ENCODE measurements around the gene PLCB2.

Gene PLCB2

DNA sequence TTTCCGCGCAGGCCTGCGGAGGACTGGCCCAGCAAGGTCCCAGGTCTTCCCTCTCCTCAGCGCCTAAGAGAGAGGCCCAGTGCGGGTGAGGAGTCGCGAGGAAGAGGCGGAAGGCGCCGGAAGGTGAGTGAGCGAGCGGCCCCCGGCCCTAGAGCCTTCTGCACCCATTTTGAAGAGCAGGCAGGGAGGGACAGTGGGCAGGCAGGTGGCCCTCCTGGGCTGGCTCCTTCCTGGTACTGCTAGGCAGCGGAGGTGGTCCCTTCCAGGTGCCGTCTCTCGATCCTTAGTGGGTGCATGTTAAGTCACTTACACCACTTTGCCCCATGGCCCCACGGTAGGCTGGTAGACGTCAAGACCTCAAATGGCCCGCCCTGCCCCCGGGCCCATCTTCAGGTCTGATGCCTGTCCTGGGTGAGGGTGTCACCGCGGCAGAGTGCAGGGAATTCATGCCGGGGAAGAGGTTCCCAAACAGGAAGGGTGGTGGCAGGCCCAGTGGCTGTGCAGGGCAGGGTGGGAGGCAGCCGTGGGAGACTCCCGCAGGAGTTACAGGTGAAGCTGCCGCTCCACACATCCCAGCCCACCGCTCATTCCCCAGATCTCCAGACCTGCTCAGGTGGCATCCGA, 54.5 kb downstream of the PLCB2 start:
- DNase-seq (ENCODE audit: insufficient read length, low spot score) (no peak), FAIRE-seq (no peak)

DNA sequence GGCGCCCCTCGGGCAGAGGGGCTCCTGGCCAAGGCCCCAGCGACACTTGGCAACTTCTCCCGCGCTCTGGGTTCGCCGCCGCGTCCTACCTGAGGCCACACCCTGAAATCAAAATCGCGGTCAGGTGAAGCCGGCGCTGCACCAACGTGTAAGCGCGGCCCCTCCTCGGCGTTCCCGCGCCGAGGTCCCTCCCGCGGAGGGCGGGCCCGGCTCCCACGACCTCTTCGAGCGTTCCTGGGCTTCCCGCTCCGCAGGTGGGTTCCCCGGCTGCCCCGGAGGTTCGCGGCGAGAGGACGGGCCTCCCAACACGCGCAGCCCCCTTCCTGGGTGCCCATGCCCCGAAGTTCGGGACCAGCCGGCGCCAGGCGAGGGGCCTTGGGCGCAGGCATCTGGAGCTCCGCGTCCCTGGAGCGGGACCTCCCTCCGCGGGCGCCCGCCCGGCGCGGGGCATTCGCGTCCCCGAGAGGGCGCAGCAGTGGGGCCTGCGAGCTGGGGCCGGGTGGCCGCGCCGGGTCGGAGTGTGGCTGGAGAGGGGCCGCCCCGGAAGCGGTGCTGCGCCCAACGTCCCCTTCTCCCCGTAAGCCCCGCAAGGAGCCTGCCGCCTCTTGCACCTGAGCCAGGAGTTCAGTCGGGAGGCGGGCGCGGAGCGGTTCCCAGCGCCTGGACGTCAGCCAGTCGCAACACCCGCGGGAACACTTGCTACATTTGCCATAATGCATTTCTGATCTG, 55.1 kb downstream of the PLCB2 start:
- peak; percentile 48 for DNase-seq (ENCODE audit: insufficient read length, low spot score)
- FAIRE-seq: no peak

DNA sequence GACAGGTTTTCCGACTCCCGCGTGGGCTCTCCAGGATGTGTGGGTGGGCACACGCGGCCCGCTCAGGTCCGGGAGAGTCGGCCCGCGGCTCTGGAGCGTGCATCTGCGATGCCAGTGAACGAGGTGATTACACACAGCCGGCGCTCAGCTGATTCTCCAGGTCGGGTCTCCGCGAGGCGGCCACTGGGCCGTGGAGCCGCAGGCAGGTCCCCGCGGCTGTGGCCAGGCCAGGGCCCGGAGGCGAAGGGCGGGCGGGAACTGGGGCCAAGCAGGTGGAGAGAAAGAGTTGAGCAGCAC, 55.6 kb downstream of the PLCB2 start:
- FAIRE-seq (no peak), DNase-seq (ENCODE audit: insufficient read length, low spot score) (no peak)

DNA sequence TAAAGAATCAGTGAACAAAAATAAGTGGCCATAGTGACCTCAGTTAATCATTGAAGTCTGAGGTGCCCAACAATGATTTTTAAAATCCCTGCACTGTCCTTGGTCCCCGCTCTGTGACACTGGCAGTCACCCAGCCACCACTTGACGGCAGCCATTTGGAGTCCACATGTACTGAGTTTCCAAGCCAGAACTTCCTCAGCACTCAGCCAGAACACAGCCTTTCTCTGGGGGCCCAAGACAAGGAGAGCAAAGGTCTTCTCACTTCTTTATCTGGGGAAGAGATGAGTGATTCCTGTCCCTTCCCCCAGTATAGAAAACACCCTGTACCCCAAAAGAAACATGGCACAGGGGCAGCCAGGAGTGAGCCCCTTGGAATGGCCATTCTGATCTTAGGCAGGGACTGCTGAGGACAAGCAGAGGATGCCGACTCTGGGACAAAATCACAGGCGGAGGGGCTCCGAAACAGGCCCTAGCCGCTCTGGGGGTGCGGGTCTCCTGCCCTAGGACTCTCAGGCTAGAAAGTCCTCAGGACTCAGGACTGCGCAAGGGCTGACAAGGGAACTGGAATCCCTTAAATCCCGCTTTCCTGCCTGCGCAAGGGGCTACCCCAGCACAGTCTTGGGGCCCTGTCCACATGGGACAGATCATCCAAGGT, 56.1 kb downstream of the PLCB2 start:
- DNase-seq (ENCODE audit: insufficient read length, low spot score) (no peak), FAIRE-seq (no peak)

DNA sequence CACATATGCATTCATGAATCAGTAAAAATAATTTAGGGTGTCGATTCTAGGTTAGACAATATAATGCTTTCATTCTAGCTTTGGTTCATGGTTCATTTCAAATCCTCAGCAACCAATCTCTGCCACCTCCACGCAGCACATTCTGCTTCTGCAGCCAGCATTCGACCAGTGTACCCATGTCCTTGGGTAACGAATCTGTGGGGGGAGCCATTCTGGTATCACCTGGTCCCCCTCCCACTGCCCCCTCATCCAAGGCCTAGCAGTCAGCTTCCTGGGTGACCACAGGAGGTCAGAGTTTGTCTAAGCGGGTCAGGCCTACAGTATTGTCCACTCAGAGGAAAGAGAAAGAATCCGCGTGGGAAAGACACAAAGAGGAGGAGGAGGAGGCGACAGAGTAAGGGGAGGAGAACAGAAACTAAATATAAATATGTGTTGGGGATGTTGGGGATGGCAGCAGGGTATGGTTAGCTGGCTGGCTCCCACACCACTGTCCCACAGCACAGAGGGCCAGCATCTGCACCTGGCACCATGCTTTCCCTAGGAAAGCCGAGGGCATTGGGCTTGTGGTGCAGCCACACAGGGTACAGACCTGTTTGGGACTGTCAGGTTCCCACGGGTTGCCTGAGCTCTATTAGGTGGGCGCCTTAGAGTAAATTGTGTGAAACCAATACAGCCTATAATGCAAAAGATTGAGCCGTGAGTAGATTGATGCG, 56.8 kb downstream of the PLCB2 start:
- DNase-seq (ENCODE audit: insufficient read length, low spot score) (no peak), FAIRE-seq (no peak)

DNA sequence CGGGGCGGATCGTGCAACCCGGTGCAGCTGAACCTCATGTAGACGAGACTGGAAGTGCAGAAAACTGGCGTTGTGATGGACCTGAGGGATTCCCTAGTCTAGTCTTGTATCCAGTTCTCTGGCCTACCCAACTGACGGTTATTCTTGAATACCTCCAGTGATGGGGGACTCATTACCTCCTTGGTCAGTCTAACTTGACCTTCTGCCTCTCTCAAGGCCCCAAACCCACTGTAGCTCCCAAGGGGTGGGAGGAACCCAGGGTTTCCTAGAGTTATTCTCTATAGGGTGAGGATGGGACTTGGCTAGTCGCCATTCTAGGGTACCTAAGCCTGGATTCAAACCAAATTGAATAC, 57.5 kb downstream of the PLCB2 start:
- DNase-seq (ENCODE audit: insufficient read length, low spot score) (no peak), FAIRE-seq (no peak)

DNA sequence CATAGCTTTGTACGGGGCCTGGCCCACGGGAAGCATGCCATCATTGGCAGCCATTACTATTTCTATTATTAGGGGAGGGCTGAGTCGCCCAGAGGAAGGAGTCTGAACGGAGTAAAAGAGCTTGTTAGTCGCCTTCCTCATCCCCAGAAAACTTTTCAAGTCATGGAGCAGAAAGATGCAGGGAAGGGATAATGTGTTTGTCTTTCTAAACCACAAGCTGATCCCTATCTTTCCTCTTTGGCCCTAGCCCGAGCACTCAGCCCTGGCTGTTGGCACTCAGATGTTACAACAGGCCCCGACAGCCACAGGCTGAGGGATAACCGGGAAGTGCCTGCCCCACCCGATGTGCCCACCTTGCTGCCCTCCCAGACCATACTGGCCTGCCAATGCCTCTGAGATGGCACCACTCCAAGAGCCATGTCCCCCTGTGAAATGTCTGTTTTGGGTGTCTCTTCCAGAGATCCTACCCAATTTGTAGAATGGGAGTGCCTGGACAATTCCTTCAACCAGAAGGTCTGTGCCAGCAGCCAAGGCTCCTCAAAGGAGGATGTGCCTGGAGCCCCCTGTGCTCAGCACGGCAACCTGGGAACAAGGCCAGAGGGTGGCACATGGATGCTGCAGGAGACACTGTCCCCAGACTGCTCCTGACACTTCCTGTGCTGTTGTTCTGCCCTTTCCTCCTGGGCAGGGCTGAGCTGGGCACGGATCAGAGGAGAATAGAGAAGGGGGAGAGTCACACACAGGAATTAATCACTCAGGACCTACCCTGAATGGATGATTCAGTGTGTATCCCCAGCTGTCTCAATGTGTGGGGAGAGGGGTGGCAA, 58.0 kb downstream of the PLCB2 start:
- no peak for FAIRE-seq
- no peak for DNase-seq (ENCODE audit: insufficient read length, low spot score)

DNA sequence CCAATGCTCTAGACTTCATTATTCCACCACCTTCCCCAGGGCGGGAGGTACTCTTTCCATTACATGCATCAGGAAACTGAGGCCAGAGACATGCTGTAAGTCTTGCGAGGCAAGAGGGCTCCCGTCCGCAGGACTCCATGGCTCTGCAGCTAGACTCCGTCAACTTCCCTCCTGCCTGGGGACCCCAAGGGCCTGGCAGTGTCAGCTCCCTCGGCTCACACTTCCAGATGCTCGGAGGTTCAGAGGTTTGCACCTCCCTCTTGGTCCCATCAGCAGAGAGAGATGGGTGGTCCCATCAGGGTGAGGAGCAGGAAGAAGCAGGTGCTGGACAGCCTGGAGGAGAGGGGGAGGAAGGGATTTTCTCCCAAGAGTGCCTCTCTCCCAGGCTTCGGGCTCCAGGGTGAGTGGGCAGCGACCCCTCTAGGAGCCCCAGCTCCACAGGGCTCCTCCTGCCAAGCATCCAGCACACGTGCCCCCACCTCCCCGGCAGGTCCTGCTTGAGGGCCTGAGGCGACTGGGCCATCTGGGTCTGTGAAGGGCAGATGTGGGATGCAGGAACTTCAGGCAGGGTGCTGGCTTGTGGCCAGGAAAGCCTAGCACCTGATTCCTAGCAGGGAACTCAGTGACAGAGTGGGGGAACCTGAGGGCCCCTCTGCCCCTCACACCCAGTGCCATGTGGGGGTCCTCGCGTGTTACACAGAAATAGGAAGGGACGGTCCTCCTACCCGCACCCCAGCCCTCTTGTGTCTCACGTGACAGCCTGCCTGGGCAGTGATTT, 59.5 kb downstream of the PLCB2 start:
- DNase-seq (ENCODE audit: insufficient read length, low spot score) (no peak), FAIRE-seq (no peak)

DNA sequence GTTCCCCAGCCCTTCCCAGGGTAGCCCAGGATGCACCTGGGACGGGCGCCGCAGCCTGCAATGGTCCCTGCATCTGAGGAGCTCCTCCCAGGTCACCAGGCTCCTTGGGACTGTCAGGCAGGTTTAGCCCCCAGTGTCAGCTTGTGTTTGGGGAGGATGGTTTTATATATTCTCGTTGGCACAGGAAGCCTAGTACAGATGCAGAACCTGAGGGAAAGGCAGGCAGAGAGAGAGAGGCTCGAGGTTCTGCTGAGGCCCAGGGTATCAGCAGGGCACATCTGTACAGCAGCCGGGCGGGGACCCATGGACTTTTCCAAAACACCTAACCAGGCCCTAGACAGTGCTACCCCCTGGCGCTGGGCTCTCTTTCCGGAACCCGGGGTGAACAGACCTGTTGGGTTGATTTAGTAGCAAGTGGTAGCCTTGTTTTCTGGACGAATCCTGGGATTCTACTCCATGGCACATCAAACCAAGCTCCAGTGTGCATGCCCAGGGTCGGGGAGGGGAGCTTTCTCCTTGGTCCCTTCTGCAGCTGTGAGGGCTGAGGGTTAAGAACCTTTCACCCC, 60.2 kb downstream of the PLCB2 start:
- DNase-seq (ENCODE audit: insufficient read length, low spot score) (no peak), FAIRE-seq (no peak)

DNA sequence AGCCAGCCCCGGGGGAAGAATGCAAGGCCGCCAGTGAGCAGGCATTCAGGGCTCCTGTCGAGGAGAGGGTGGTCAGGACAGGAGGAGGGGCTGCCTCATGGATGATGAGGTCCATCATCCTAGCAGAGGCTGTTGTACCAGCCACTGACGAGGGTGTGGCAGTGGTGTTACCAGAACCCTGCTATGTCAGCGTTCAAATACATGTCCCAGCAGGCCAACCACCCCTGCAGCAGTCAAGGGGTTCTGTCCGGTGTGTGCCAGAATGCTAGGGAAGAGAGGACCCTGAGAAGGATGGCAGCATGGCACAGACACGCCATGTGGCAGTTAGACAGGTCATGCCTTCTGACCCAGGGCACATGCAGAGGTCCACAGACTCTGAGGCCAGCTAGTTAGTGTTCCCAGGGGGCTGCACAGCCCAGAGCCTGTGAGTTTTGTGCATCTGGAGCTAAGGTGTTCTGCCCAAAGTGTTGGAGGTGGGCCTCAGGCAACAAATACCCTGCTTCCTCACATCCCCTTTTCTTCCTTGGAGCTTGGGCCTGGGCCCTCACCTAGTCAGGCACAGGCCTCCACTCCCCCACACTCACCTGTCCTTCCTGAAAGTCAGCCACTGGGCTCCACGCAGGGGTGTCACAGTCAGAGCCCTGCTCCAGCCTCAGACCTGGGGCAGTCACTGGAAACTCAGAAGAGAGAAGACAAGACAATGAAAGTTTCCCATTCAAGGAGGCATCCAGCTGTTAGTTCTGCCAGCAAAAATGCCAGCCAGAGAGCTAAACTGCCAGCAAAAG, 61.0 kb downstream of the PLCB2 start:
- DNase-seq (ENCODE audit: insufficient read length, low spot score): no peak
- no peak for FAIRE-seq

DNA sequence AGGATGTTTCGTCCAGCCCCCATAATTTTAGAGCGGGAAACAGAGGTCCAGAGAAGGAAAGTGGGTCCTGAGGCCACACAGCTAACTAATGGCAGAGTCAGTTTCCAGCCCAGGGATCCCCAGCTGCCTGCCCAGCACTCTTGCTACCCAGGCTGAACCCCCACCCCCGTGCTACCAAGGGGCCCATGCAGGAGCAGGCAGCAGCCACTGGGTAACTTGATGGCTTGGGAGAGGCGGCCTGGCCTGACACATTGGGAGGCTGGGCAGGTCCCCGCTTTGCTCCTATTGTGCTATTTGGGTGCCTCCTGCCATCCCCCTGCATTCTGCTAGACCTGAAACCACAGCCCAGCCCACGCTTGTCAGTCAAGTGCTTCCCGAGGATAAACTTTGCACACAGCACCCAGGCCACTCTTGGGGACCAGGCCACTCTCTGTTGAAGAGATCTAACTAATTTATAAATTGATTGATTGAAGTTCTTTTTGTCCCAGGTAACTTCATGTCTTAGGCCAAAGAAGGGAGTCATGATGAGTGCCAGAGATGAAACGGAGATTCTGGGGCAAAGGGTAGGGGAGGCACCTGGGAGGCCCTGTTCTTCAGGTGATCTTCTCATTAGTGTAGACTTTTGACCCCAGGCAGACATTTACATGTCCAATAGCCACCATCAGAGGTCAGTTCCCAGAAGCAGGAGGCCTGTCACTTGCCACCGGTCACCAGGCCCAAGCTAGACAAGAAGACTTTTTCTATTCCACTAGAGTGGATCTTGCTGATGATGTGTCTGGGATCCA, 61.9 kb downstream of the PLCB2 start:
- DNase-seq (ENCODE audit: insufficient read length, low spot score) (no peak), FAIRE-seq (no peak)

DNA sequence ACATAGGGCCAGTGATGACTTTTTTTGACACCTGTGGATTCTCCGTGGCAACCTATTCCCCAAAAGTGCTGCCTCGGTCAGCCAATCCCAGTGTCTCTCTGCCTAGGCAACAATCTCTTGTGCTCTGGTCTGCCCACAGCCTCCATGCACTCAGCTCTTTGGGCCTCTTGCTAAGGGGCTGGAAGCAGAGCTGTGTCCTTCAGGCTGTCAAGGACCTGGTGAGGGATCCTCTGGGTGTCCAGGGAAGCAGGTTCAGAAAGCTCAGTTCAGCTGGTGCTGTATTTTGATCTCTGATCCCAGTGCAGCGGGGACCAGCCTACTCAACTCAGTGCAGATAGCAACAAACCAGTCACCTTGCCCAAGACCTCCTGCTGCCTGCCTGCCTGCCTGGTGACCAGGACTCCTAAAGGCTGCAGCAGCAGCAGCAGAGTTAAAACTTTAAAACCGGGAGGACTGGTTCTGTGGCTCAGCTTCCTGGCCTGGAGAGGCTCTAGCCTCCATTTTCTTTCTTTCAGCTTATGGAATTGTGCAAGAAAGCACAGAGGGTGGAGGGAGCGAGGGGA, 62.7 kb downstream of the PLCB2 start:
- no peak for FAIRE-seq
- no peak for DNase-seq (ENCODE audit: insufficient read length, low spot score)

DNA sequence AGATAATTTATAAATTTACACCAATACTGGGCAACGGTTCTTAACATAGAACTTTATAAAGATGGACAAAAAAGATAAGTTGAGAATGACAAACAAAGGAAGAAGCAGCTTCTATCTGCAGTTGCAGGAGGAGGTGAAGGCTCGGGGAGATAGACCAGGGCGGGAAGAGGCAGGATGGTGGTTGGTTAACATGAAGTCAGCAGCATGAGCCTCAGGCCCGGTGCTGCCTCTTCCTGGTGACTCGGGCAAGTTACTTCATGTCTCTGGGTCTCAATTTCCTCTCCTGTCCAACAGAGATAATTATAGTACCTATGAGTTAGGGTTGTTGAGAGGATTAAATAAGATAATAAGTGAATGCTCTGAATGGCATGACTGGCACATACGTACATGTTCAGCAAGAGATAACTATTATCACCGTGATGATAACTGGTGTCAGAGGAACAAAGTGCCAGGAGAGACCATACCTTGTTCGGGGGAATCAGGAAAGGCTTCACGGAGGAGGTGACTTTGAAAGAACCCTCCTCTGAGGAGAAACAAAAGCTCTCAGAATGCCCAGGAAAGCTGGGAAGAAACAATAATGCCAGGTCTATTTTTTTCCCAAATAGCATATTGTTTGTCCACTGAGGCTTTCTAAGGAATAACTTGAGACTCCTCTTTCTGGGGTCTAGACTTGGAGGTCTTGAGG, 64.5 kb downstream of the PLCB2 start:
- FAIRE-seq (no peak), DNase-seq (ENCODE audit: insufficient read length, low spot score) (no peak)

DNA sequence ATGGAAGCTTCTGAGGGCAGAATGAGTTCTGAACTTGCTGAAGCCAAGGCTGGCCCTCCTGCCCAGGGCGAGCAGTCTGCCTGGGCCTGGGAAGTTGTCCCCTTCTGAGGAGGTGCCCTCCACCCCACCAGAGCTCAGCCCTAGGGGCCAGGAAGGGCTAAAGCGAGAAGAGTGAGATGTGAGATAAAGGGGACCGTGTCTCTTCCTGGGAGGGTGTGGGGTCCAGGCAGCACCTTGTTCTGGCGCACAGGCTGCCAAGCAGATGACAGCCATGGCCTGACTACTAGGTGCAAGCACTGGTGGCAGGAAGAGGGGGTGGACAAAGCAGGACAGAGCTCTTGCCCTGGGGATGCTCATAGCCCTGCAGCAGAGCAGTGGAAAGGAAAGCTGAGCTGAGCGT, 65.1 kb downstream of the PLCB2 start:
- no peak for FAIRE-seq
- DNase-seq (ENCODE audit: insufficient read length, low spot score): no peak

DNA sequence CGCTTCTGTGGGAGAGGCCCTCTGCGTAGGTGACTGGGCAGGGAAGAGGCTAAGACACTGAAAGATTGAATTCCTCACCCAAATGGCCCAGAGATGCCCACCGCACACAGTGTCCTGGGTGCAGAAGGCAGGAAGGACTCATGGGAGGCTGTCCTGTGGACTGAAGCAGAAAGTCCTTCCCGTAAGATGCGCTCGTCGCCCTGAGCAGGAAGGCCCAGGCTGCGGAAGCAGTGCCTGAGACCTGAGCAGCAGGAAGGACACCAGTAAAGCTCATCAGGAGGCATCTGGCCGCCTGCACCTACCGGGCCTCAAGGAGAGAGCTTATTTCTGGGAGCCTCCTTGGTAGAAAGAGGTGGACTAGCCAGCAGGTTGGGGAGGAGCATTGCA, 65.5 kb downstream of the PLCB2 start:
- FAIRE-seq (no peak), DNase-seq (ENCODE audit: insufficient read length, low spot score) (no peak)

DNA sequence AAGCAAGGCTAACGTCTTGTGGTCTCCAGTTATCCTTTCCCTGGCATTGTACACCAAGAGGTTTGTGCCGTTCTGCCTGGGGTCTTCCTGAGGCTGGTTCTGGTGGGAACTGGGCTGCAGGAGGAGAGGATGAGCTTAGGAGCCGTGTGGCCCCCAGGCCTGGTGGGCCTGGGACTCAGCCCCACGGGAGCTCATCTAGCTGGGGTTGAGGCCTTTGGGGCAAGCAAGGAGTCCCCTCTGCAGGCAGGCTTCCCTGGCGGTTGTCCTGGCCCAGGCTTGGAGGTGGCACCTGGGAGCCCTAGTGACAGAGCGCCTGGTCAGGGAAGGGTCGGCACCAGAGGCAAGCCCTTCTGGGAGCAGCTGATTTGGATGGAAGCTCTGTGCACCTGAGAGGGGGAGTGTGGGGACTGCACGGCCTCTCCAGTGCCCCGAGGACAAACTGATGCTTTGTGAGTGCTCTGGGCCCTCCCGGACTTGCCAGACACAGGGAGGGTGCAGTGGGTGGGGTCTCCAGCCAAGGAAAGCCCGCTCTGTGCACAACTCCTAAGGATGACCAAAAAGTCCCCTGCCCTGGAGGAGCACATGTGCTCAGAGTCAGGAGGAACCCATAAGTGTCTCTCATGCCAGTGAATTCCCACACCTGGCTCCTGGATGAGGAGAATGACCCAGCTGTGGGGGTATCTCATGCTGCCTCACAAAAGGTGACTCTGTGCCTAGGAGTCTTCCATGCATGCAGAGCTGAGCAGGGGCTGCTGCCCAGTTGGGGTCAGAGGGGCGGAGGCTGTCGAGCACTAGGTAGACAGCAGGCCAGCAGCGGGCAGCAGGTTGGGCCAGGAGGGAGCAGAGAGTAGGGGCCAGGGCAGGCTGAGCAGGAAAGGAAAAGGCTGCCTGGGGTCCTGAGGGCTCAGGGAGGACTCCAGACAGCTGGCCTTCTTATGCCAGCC, 66.2 kb downstream of the PLCB2 start:
- FAIRE-seq: no peak
- DNase-seq (ENCODE audit: insufficient read length, low spot score): no peak

Data from GM19239 (cell line).